NCI-H2196 treated with DMSO at 0.1 percent for 48 hours (cell line): ENCODE data around the gene PACS1.
"Not testable (repeated sequence)": the region's sequence is repeated elsewhere in the genome, so short reads cannot be mapped to it uniquely, and the experiment has no call there.

Source experiments
- DNase-seq: peaks from one replicate; lab custom pipeline; 2025; ENCODE audit not compliant: unreplicated experiment; lab: John Stamatoyannopoulos, UW

Gene PACS1

DNA sequence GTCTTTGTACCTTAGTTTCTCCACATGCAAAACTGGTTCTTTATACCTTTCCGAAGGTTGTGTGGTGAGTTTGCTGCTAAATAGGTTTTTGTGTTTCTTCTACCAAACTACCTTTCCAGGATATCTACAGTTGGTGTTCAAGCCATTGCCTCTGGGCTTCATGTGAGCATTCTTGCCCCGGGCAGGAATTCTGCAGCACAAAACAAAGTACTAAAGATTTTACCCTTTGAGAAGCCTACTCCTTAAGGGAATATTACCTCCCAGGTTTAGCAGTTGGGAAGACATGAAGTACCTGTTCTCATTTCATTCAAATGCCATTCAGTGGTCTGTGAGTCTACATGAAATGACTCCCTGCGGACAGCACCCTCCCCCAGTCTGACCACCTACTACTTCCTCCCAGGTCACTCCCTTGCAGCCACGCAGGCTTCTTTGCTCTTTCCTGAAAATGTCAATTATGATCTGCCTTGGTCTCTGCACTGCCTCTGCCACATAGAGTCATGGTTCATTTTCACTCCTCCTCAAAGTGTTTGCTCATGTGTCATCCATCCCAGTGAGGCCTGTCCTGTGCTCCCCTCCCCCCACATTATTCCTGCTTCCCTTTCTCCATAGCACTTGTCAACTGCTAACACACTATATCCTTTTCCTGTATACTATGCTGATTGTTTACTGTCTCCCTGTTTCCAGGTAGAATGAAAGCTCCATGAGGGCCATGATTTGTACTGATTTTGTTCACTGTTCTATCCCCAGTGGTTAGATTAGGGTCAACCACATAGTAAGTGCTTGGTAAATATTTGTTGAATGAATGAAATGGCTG, 36.9 kb downstream of the PACS1 start:
- no peak for DNase-seq

DNA sequence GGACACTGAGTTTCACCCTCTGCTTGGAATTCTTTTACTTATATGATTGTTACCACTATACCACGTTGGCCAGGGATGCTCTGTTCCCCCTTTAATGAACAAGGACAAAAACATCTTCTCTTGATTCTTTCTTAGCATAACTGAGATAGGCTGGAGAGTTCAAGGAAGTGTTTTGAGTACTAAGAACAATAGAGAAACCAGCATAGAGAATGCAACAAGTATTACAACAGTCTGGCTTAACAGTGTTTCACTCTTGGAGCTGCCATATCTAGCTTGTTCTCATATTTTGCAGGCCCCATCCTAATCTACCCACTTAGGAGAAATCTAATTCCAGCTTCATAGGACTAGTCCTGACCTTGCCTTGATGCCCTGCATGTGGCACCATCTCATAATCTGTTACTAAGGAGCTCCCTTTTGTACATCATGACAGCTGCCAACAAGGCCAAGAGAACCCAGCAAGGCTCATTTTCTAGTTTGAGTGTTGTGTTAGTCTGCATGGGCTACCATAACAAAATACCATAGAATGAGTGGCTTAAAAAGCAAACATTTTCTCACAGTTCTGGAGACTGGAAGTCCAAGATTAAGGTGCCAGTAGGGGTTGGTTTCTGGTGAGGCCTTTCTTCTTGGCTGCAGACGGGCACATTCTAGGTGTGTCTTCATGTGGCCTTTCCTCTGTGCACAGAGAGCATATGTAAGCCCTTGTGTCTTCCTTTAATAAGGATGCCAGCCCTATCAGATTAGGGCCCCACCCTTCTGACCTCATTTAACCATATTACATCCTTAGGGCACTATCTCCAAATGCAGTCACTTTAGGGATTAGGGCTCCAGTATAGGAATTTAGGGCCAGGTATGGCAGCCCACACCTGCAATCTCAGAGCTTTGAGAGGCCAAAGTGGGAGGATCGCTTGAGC, 37.8 kb downstream of the PACS1 start:
- DNase-seq, result no peak

DNA sequence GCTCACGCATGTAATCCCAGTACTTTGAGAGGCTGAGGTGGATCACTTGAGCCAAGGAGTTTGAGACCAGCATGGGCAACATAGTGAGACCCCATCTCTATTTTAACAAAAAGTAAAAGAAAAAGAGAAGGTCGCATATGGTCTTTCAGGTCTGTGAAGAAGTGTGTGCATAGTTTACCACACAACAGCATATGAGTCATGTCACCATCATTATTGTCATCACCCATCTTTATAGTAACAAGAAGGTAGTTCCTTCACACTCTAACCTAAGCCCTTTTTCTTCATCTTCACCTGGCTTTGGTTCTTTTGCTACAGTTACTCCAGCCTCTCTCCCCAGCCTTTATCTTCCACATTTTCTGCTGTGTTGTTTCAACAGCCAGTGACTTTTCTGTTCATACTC, 39.2 kb downstream of the PACS1 start:
- no peak for DNase-seq

DNA sequence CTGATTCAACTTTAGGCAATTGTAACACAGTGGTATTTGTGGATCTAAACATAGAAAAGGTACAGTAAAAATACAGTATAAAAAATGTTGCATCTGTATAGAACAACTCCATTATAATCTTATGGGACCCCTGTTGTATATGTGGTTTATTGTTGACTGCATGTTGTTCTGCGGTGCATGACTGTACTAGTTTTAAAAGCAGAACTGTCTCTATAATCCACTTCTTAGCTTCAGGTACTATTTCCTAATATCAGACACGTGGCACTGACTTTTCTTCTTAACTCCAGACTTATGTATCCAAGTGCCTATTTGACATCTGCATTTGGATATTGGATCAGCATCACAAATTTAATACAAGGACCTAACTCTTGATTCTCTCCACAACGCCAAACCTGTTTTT, 41.1 kb downstream of the PACS1 start:
- DNase-seq, result no peak

GRCh38 chr11:66112041-66112491, 42.0 kb downstream of the PACS1 start:
- DNase-seq, result no peak

GRCh38 chr11:66112601-66113499, 42.8 kb downstream of the PACS1 start:
- DNase-seq, result no peak

GRCh38 chr11:66114957-66115356, 44.9 kb downstream of the PACS1 start:
- DNase-seq, result not testable (repeated sequence)

DNA sequence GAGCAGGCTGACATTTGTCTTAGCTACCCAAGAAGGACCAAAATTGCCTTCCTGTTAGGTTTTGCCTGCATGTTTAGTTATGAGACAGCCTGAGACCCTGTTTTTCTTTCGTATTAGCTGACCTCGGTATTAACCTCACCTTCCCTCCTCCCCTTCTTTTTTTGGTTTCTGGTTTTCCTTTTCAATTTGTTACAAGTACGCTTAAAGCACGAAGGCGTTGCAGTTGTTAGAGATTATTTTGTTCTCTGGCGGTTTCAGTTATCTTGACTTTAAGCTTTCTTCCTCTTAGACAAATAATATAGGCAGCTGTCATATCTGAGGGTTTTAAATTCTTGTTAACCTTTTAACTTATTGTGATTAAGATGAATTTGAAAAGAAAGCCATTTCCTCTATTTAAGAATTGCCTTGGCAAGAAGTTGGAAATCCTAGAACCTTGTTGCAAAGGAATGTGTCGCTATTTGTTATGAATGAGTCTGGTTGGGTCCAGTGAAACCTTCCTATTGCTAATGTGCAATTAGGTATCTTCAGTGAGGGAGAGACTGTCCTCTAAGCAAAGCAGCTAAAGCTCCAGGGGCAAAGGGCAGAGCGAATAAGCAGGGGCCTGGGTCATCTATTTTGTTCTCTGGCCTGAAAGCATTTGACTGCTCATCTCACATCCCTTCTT, 45.7 kb downstream of the PACS1 start:
- no peak for DNase-seq

DNA sequence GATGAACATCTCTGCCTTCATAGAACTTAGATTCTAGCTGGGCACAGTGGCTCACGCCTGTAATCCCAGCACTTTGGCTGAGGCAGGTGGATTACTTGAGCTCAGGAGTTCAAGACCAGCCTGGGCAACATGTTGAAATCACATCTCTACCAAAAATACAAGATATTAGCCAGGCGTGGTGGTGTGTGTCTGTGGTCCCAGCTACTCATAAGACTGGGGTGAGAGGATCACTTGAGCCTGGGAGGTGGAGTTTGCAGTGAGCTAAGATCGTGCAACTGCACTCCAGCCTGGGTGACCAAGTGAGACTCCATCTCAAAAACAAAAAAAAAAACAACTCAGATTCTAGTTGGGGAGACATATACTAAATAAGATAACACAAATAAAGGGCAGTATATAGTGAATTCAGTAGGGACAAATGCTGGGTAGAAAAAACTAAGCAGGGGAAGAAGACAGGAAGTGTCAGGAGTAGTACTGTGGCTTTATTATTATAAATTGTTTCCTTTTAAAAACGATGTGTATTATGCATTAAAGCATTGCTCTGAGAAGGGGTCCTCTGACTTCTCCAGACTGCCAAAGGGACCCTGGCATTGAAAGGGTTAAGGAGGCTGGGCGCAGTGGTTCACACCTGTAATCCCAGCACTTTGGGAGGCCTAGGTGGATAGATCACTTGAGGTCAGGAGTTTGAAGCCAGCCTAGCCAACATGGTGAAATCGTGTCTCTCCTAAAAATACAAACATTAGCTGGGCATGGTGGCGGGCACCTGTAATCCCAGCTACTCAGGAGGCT, 46.7 kb downstream of the PACS1 start:
- DNase-seq, result no peak

DNA sequence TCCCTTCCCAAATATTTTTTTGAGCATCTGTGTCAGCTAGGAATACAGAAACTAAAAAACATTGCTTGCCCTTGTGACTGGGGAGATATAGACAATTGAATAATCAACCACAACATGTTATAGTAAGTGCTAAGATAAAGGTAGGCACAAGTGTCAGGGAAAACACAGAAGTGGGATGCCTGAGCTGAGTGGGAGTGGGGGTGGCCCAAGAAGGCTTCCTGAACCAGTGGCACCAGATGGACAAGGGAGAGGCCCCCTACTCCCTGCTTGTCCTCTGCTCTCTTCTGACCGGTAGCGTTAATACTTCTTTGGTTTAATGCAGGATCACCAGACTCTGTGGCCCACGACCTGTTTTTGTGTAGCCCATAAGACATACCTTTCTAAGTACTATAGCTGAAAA, 48.8 kb downstream of the PACS1 start:
- DNase-seq, result no peak

GRCh38 chr11:66119348-66120133, 49.5 kb downstream of the PACS1 start:
- no peak for DNase-seq

DNA sequence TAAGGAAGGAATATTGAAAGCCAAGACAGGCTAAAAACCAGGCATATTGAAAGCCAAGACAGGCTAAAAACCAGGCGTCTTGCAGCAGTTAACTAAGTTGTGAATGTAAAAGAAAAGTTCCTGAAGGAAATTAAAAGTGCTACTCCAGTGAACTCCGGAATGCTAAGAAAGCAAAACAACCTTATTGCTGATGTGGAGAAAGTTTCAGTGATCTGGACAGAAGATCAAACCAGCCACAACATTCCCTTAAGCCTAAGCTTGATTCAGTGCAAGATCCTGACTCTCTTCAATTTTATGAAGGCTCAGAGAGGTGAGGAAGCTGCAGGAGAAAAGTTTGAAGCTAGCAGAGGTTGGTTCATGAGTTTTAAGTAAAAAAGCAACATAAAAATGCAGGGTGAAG, 51.4 kb downstream of the PACS1 start:
- DNase-seq, result no peak

DNA sequence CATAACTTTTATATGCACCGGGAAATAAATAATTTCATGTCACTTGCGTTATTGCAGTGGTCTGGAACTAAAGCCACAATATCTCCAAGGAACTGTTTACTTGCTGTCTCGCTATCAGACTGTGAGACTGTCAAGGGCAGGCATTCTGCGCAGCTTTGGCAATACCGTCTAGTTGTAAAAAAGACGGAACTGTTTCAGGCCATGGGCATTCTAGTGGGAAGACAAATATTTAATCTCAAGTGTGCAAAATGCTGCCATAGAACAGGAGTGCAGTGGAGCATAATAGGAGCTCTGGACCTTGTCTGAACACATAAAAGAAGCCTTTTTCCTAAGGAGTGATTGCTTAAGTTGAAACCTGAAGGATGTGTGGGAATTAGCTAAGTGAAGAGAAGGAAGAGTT, 53.8 kb downstream of the PACS1 start:
- no peak for DNase-seq

DNA sequence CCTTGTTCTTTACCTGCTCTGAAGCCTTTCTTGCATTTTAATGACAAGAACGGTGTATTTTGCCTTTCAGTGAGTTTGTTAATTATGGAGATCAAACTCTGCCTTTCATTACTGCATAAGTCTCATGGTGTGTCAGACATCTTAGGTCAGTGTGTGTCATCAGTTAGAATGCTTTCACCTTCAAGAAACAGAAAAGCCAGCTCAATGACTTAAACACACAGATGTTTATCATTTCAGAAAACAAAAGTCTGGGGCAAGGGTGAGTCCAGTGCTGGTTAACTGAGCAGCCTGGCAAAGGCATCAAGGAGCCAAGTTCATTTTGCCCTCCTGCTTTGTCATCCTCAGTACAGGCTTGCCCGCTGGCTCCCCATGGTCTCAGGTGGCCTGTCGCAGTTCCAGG, 54.5 kb downstream of the PACS1 start:
- DNase-seq, result no peak

- no peak for DNase-seq
Measured at GRCh38 chr11:66126064-66126463, 56.0 kb downstream of the PACS1 start.

DNA sequence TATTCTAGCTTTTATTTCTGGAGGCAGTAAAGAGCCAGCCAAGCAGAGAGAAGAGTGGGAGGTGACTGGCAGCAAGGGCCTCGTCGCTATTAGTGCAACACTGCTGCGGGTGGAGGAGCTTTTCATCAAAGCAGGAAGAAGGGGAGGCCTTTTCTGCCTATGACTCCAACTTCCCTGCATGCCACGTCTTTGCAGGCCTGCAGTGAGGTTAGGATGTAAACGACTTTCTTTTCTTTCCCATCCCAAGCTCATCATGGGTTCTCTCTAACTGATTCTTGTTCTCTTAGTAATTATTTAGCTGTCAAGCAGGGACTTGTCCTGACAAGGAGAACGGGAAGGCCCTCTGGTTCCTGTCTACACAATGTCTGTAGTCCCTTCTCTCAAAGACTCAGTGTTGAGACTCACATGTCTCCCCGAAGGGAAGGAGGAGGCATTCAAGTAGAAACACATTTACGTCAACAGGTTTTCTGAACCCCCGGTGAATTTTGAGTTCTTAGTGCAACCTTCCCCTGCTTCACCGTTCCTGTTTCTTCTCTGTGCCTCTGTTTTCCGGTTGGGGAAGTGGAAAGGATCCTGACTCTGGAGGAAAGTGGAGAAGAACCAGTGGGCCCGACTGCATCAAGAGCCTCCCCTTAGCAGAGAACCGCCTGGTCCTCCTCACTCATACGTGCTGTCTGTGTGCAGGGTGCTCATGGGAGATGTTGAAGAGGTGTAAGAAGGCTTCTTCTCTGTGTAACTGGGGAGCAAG, 56.9 kb downstream of the PACS1 start:
- peak; percentile 28 for DNase-seq

GRCh38 chr11:66130978-66131377, 60.9 kb downstream of the PACS1 start:
- DNase-seq, result no peak

DNA sequence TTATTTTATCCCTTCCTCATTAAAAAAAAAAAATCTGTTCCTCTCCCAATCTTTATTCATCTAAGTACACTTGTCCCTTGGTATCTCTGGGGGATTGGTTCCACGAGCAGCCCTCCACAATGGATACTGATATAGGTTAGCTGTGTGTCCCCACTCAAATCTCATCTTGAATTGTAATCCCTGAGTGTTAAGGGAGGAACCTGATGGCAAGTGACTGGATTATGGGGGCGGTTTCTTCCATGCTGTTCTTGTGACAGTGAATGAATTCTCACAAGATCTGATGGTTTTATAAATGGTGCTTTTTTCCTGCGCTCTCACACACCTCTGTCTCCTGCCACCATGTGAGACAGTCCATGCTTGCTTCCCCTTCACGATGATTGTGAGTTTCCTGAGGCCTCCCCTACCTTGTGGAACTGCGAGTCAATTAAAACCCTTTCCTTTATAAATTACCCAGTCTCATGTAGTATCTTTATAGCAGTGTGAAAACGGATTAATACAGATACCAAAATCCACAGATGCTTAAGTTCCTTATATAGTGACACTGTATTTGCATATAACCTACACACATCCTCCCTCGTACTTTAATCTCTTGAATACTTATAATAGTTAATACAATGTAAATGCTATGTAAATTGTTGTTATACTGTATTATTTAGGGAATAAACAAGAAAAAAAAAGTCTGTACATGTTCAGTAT, 62.0 kb downstream of the PACS1 start:
- no peak for DNase-seq
